NCI-H1694 treated with DMSO at 0.1 percent for 48 hours (cell line): ENCODE data around the gene DOLPP1.
"Not testable (repeated sequence)": the region's sequence is repeated elsewhere in the genome, so short reads cannot be mapped to it uniquely, and the experiment has no call there.

ENCODE experiments used
- DNase-seq: peaks from one replicate; lab custom pipeline; 2025; lab: John Stamatoyannopoulos, UW

Gene DOLPP1, protein sequence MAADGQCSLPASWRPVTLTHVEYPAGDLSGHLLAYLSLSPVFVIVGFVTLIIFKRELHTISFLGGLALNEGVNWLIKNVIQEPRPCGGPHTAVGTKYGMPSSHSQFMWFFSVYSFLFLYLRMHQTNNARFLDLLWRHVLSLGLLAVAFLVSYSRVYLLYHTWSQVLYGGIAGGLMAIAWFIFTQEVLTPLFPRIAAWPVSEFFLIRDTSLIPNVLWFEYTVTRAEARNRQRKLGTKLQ

DNA sequence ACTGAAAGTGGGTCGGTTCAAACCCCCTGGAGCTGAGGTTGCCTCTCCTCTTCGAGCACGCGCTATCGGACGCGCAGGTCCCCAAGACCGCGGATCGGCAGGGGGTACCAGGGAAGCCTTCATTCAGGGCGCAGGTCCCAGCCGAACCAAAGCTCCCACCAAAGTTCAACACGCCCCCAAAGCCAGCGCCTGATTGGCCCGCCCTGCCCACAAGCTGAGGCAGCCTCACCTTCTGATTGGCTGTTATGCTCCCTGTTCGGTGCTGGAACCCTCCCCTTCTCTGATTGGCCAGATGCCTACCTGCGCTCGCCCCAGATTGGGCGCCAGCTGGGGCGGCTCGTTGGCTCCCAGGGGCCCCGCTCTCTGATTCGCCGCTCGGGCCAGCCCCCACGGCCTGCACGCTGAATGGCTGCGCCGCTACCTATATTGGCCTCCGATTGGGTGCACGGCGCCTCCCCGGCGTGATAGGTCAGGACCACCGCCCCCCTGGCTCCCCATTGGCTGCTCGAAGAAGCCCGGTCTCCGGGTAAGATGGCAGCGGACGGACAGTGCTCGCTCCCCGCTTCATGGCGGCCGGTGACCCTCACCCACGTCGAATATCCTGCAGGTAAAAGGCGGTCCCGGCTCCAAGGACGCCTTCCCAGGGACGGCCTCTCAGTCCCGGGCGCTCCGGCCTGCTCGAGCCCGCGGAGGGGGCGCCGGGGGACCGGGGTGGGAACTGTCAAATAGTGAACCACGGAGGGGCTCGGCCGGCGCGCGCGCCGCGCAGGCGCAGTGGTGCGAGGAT is at the start of gene DOLPP1:
TSS of gene DOLPP1 (plus strand) at position 511 of the 787 bp plus-strand sequence. CDS start at position 532, 21 bp downstream.
- peak; percentile 95 for DNase-seq

DNA sequence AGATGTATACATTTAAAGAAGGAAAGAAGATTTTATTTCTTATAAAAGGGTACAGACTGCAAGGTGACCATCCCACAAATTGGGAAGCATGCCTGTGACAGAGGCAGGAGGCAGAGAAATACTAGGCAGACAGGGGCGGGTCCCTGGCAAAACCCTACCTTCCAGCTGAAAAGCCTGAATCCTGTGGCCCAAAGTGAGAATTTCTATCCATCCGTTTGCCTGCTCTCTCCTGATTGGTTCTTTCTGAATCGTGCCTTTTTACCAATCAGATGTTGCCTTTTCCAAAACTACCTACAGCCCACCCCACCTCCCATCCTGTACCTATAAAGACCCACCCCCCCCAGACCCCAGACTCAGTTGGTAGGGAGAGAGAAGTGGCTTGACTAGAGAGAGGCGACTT is 49.4 kb upstream of the DOLPP1 start:
- no peak for DNase-seq

DNA sequence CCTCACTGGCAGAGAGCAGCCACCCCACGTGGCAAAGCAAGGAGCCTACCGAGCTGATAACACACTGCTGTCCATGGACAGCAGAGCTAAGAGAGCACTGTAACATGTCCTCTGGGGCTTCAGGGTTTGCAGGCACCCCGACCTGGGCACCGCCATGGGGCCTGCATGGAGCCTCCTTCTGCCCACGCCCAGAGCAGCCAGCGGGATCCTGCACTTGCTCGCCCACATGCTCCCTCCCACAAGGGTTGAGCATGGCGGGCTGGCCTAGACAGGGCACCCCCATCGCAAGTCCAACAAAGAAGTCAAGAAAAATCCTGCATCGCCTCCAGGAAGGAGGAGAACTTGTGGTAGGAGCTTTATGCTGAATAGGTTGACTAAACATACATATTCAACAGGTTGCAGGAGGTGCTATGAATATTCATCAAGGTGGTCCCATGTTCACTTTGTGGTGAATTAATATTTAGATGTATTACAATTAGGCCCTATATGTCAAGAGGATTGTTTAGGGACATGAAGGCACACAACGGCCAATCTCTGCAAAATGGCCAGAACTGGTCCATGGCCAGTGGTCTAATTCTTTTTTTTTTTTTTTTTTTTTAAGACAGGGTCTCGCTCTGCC is 48.3 kb upstream of the DOLPP1 start:
- DNase-seq: no peak

DNA sequence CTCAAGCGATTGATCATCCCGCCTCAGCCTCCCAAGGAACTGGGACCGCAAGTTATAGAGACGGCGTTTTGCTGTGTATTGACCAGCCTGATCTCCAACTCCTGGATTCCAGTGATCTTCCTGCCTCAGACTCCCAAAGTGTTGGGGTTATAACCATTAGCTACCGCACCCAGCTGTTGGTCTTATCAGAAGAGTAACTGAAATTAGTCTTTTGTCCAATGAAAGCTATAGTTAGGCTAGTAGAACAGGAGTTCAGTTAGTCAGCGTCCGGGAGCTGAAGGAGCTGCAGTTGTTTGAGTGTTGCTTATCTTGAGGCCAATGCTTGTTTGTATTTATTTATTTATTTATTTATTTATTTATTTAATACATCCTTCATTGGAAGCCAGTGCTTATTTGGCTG is 47.7 kb upstream of the DOLPP1 start:
- no peak for DNase-seq

DNA sequence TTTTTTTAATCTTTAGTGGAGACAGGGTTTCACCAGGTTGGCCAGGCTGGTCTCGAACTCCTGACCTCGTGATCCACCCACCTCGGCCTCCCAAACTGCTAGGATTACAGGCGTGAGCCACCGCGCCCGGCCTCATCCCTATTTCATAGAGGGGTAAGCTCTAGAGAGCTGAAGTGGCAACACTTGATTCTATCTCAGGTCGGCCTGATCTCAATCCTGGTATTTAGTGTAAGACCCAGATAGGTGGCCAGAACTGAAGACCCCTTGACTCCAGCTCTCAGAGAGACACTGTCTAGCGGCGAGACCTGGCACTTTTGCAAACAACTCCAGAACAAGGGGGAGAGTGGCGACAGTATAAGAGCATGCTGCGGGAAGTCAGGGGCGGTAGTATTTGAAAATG is 45.1 kb upstream of the DOLPP1 start:
- DNase-seq: not testable (repeated sequence)

DNA sequence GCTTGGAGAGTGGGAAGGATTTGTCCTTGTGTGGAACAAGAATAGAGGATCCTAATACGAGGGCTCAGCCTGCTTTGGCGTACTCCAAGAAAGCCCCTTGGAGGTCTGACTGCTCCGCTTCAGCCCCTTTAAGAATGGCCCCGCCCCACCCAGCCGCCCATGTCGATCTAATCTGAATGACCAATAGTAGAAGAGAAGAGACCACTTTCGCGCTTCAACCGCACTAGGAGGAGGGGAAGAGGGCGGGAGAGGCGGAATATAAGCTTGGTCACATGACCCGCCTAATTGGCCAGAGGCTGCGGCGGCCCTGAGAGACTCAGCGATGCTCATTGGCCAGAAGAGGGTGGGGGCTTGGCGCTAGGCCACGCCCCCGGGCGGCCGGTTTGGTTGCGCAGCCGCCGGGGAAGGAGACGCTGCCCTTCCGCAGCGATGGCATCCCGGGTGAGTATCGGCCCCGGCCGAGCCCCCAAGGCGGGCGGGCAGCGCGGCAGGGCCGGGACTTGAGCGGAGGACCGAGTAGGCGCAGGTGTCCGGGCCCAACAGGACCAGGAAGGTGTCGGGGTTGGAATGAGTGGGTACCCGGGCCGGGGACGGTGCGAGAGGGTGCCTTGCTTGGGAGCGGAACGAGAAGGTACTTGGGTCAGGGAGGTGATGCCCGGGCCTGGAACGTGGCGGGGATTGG is 44.5 kb upstream of the DOLPP1 start, which contains the start of gene MIGA2:
TSS of gene MIGA2 (plus strand) at position 386 of the 682 bp plus-strand sequence. CDS start 3,969 bp downstream, outside the sequence.
- DNase-seq: peak; percentile 96

DNA sequence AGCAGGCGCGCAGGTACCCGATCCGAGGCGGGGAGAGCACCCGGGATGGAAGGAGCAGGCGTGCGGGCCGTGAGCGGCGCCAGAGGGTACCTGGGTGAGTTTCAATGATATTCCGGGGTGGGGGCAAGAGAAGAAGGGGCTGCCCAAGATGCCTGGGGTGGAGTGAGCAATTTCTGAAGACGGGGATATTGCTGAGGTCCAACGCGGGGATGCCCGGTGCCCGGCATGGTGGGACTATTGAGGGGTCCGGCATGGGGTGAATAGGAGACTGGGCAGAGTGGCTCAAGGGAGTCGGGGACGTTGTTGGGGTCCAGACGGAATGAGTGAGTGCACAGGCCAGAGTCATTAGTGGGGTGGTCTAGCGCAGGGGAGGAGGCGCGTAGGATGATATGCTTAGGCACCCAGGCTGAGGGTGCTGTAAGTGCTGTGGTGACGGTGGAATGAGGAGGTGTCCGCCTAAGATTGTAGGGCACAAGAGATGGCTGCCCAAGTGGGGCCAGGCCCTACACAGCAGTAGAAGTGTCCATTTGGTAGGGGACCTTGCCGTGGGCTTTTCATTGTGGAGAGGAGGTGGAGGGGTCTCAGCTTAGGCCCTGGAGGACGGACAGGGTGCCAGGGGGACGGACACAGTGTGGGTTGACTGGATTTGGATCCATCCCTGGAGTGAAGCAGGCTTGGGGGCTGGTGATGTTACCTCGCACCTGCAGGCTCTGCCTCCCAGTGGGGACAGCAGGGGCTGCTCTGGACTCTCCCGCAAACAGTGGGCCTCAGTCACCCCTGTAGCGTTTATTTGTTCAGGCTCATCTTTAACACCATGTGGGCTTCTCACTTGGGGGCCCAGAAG is 43.8 kb upstream of the DOLPP1 start:
- DNase-seq: no peak

DNA sequence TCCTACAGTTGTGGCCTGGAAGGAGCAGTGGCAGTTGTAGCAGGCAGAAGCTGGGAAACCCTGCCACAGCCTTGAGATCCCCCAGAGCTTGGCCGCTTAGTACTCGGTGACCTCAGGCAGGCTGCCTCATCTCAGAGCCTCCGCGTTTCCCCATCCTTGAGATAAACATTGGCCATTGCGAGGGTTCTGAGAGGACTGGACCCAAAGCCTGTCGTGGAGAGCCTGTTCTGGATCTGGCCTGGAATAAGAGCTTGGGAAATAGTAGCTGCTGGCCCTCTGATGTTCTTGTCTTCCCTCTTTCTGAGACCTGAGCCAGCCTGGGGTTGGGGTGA is 43.2 kb upstream of the DOLPP1 start:
- DNase-seq: no peak

DNA sequence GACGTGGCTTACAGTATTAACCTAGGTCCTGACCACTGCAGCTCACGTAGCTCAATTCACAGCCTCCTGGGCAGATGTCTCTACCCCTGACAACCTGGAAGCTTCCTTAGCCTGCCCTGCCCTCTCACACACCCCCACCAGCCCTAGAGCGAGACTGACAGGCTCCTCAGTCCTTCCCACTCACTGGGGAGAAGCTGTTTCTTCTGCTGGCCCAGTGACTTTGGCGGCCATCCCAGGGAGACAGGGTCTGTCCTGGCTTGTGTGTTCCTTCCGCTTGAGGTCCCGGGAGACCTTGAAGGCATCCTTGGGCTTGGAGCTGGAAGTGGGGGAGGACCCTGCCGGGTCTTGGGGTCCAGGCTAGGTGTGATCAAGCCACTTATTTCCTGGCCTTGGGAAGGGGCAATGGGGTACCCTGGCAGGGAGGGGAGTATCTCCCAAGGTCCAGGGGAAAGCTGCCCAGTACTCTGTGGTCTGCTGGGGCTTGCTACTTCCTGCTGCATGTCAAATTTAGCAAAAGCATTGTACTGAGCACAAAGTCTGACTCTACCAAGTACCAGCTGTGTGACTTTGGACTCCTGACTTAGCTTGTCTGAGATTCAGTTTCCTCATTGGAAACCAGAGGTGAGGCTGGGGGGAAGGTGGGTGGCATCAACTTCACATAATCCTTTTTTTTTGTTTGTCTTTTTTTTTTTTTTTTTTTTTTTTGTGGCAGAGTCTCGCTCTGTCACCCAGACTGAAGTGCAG is 42.6 kb upstream of the DOLPP1 start:
- no peak for DNase-seq

DNA sequence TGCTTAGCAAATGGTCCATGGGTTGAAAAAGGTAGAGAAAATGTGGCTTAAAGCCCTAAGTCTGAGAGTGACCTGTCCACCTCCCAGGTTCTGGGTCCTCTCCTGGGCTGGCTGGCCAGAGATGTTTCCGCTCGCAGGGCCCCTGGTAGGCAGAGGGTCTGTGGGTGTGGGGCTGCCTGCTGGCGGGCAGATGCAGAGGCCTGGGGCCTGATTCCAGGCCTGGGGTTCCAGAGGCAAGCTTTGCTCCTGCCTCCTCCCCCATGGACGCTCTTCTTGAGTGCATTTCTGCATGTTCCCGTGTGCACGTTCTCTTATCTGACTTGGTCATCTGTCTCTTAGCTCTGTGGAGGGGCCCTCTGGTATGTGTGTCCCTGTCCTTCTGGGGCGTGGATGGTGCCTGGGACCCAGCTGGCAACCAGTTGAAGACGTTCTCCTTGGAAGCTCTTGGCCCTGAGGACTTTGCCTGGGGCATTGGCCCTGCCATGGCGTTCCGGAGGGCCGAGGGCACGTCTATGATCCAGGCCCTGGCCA is 40.7 kb upstream of the DOLPP1 start:
- no peak for DNase-seq

DNA sequence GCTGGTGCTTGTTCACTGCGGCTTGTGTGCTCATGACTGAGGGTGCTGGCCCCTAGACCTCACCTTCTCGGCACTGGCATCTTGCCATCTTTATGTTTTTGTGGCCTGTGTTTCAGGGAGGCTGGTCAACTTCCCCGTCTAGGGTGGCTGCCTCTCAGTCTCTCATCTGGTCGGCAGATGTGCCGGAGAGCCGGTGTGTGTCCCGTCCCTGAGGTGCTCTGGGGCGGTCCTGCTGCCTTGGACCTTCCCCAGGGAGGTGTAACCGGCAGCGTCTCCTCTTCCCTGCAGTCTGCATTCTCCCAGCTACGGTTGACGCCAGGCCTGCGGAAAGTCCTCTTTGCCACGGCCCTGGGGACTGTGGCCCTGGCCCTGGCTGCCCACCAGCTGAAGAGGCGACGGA is 38.9 kb upstream of the DOLPP1 start:
- no peak for DNase-seq

DNA sequence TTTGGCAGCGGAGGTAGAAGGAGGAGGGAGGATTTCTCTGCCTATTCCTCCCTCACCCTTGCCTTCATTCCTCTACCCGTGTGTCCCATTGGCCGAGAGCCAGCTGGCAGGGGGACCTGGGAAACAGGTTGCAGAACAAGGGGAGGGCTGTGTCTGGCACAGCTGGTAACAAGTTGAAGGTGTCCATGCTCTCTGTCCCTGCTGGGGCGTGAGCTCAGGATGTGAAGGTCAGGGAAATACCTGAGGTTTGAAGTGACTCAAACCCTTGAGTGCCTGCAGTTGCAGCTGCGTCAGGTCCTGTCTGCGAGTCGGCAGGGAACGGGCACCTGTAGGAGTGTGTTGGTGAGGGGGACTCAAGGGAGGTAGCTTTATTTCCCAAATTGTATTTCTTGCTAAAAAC is 28.3 kb upstream of the DOLPP1 start:
- DNase-seq: peak; percentile 21

DNA sequence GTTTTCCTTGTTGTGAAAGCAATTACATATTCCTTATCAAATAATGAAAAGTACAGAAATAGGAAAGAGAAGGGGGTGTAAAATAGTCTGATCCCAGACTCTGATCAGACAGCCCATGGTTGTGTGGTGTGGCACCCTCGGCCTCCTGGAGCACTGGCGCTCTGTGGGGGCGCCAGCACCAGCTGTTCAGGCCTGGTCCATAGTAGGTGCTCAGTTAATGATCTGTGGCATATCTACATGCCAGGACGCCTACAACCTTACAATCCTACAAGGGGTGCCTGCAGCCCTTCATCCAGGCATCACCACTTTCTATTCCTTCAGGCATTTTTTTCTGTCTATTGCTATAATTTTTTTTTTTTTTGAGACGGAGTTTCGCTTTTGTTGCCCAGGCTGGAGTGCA is 27.9 kb upstream of the DOLPP1 start:
- DNase-seq: no peak

DNA sequence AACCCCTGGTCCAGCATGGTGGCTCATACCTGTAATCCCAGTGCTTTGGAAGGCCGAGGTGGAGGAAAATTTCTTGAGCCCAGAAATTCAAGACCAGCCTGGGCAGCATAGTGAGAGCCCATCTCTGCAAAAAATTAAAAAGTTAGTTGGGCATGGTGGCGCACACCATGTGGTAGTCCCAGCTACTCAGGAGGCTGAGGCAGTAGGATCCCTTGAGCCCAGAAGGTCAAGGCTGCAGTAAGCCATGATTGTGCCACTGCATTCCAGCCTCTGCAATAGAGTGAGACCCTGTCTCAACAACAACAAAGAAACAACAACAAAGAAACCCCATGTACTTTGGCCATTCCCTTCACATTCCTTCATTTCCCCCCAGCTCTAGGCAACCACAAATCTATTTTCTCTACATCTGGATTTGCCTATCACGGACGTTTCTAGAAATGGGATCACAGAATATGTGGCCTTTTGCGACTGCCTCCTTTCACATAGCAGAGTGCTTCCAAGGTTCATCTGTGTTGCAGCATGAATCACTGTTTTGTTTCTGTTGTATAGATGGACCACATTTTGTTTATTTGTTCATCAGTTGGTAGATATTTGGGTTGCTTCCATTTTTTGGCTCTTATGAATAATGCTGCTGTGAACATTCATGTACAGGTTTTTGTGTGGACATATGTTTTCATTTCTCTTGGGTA is 26.6 kb upstream of the DOLPP1 start:
- DNase-seq: no peak

DNA sequence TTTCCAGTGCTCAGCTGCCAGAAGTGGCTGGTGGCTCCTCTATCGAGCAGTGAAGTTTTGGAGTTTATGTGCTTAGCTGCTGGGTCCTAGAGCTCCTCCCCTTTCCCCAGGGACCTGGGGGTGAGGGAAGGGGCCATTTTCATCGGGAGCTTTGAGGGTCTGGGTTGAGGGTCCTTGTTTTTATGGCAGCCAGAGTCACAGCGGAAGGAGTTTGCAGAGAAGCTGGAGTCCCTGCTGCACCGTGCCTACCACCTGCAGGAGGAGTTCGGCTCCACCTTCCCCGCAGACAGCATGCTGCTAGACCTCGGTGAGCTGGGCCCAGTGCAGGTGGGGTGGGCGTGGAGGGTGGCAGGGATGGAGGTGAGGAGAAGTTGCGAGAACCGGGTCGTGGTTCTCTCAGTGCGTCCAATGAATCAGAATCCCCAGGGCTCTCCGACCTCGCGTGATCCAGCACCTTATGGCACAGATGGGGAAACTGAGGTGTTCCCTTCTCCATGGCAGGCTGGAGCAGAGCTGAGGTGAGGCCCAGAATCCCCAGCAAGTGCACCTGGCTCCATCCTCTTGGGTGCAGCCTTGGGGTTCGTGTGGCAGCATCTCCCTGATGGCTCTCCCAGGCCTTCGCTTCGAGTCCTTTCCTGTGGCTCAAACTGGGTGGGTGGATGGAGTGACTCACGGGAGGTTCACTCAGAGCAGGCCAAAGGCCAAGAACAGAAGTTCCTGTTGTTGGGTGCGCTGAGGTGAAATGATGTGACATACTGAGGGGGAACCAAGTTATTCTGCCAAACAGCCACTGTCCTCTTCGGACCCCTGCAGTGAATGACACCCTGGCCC is 21.7 kb upstream of the DOLPP1 start:
- no peak for DNase-seq

DNA sequence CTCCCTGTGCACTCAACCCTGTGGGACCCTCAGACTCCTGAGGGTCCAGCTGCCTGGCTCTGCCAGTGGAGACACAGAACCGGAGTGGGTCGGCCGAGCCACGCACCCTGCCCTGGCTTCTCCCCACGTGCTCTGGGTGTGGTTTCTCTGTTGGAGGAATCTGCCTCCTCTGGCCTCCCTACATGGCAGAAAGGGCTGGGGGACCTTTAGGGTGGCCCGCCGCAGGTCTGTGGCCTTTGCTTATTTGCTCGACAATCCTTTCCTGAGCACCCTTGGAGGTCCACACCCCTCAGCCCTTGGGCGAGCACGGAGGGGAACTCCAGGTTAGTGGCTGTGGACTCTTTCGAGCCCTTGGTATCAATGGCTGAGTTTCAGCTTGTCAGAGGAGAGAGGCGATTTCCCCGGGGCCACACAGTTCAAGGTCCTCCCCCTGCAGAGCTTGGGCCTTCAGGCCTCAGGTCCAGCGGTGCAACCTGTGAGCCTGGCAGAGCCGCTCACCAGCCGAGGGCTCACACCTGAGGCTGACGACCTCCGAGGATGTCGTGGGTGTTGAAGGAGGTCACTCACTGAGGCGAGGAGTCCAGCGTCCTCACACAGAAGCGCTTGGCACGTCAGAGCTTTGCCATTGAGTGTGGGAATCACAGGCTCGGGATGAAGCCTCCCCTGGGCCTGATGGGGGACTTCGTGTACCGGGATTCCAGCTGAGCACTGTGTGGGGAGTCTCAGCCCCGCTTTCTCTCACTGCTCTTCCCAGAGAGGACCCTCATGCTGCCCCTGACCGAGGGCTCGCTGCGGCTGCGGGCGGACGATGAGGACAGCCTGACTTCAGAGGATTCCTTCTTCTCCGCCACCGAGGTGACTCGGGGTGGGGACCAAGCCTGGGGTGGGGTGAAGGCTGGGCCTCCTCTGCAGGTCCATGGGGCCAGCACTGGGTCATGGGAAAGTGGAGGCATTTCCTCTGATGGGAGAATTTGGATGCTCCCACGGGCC is 20.8 kb upstream of the DOLPP1 start:
- DNase-seq: no peak

DNA sequence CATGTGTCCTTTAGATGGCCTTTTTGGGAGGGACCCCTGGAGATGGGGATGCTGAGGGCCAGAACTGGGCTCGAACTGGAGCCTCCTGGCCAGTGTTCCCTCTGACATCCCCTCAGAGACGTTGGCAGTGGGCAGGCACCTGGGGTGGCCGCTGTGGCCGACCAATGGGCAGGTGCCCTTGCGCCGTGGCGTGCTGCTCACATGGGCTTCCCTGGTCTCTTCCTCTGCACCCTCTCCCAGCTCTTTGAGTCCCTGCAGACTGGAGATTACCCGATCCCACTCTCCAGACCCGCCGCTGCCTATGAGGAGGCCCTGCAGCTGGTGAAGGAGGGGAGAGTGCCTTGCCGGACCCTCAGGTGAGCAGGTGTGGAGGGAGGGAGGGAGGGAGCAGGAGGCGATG is 19.9 kb upstream of the DOLPP1 start:
- DNase-seq: no peak

DNA sequence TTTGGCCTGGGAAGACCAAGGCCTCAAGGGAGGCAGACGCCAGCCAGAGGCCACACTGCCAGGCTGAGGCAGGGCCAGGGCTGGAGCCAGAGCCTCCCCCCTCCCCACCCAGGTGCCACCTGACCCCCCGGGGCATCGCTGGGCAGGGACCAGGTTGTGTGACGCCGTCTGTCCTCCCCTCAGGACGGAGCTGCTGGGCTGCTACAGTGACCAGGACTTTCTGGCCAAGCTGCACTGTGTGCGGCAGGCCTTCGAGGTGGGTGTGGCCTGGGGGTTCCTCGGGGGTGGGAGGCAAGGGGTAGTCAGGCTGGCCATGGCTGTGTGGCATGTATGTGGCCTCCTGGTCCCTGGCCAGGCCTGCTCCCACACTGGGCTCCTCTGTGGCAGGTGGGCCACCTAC is 17.9 kb upstream of the DOLPP1 start:
- DNase-seq: no peak
